ENCODE results near the gene DDAH2. TPM values are rescaled to one million over a fixed set of nuclear protein-coding genes. Genes with fewer than 3 reads are reported as not detected.

DDAH2 gene
- 10 to 100 TPM; 16.3 to 27.5 (median 19.1) TPM for total RNA-seq
- long read RNA-seq, transcript DDAH2-213 (7 exons, 1,688 nt) = major isoform, 5 of 7 reads
- long read RNA-seq, partial matches to known transcripts = 0 of 7 reads
- long read RNA-seq, other reads (novel, unspliced or antisense) = 2 of 7 reads

- Histone ChIP-seq H3K4me3 (peak within 1 kb of the TSS; percentile 53 to 81 (median 68)), H3K4me1 (peaks cover 0 to 9% (median 2%) of the 10 kb centered on the region in 4 donors), H3K27ac (peak within 1 kb of the TSS; percentile 81 to 85 (median 83)), H3K27me3 (no peaks in the 10 kb centered on the region), H3K36me3 (peaks cover 8 to 38% (median 15%) of the 10 kb centered on the region in 4 donors), H3K9me3 (no peaks in the 10 kb centered on the region)
- TF ChIP-seq, protein P1, sequence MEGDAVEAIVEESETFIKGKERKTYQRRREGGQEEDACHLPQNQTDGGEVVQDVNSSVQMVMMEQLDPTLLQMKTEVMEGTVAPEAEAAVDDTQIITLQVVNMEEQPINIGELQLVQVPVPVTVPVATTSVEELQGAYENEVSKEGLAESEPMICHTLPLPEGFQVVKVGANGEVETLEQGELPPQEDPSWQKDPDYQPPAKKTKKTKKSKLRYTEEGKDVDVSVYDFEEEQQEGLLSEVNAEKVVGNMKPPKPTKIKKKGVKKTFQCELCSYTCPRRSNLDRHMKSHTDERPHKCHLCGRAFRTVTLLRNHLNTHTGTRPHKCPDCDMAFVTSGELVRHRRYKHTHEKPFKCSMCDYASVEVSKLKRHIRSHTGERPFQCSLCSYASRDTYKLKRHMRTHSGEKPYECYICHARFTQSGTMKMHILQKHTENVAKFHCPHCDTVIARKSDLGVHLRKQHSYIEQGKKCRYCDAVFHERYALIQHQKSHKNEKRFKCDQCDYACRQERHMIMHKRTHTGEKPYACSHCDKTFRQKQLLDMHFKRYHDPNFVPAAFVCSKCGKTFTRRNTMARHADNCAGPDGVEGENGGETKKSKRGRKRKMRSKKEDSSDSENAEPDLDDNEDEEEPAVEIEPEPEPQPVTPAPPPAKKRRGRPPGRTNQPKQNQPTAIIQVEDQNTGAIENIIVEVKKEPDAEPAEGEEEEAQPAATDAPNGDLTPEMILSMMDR (IDR thresholded peaks at IDR 0.05) = no peak
- TF ChIP-seq POLR2A (IDR thresholded peaks at IDR 0.05) = no peak
- ATAC-seq (peak; percentile 12 to 30 (median 22)), DNase-seq (peak in 2 of 3 donors; percentile 46 to 58)
- intact Hi-C loops (cut with DNase I) = no loop called here
- 20% methylated on average over 29 of the region's 36 CpGs for WGBS (ENCODE audit: insufficient coverage, low coverage, low lambda C conversion rate, missing lambda C conversion rate)
These were observed at the start of gene DDAH2 for GRCh38 chr6:31728767-31729514. DDAH2 (minus strand) TSS chr6:31729299; CDS start chr6:31729161, 138 bp downstream.

DNA sequence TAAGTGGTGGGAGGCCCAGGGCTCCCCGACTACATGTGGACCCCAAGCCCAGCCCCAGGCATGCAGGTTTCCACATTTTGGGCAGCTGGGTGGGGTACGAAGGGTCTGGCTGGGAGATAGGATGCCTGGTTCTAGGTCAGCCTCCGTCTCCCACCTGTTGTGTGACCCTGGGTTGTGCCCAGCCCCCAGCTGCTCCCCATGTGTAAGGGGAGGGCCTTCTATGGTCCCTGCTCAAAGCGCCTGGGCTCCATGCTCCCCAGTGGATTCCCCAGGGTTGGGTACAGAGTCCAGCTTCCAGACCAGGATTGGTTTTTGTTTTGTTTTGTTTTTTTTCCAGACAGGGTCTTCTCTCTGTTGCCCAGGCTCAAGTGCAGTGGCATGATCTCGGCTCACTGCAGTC is 49.1 kb upstream of the DDAH2 start:
- no peak overlapping the region for H3K4me3 ChIP-seq
- ATAC-seq (no peak), DNase-seq (no peak)
- intact Hi-C loops (cut with DNase I) = loop anchor here (10.0 kb wide), 1 partner anchor 57 kb away; no protein-coding TSS in a partner anchor
- H3K27me3 ChIP-seq = no peaks in the 10 kb centered on the region
- 80% methylated on average over 2 of the region's 5 CpGs for WGBS (ENCODE audit: insufficient coverage, low coverage, low lambda C conversion rate, missing lambda C conversion rate)
- TF ChIP-seq, protein P1 (IDR thresholded peaks at IDR 0.05) = no peak
- no peak for TF ChIP-seq POLR2A (IDR thresholded peaks at IDR 0.05)
- peaks cover 0 to 27% (median 6%) of the 10 kb centered on the region in 4 donors for H3K4me1 ChIP-seq
- peaks cover 0 to 24% (median 11%) of the 10 kb centered on the region in 4 donors for H3K36me3 ChIP-seq
- H3K27ac ChIP-seq = peak overlapping the region in 1 of 3 donors; percentile 58
- no peaks in the 10 kb centered on the region for H3K9me3 ChIP-seq

- H3K4me3 ChIP-seq = no peak overlapping the region
- intact Hi-C loops (cut with DNase I) = loop anchor here (10.0 kb wide), 1 partner anchor 57 kb away; no protein-coding TSS in a partner anchor
- H3K27ac ChIP-seq = peak overlapping the region; percentile 52 to 61 (median 58)
- no peaks in the 10 kb centered on the region for H3K9me3 ChIP-seq
- peaks cover 0 to 30% (median 6%) of the 10 kb centered on the region in 4 donors for H3K4me1 ChIP-seq
- H3K36me3 ChIP-seq = peaks cover 0 to 24% (median 9%) of the 10 kb centered on the region in 4 donors
- DNase-seq (no peak), ATAC-seq (no peak)
- 93% methylated on average over 3 of the region's 5 CpGs for WGBS (ENCODE audit: insufficient coverage, low coverage, low lambda C conversion rate, missing lambda C conversion rate)
- H3K27me3 ChIP-seq = no peaks in the 10 kb centered on the region
- no peak for TF ChIP-seq POLR2A (IDR thresholded peaks at IDR 0.05)
- TF ChIP-seq, protein P1 (IDR thresholded peaks at IDR 0.05) = no peak
These were observed 48.6 kb upstream of the DDAH2 start for GRCh38 chr6:31777667-31778050.

- intact Hi-C loops (cut with DNase I) = loop anchor here (10.0 kb wide), 1 partner anchor 58 kb away; no protein-coding TSS in a partner anchor
- peak within 1 kb of the TSS; percentile 1 to 23 (median 18) for H3K4me3 ChIP-seq
- ATAC-seq = peak; percentile 69 to 85 (median 79)
- TF ChIP-seq POLR2A (IDR thresholded peaks at IDR 0.05) = peak; percentile 29
- TF ChIP-seq, protein P1 (IDR thresholded peaks at IDR 0.05) = no peak
- peaks cover 0 to 23% (median 8%) of the 10 kb centered on the region in 4 donors for H3K36me3 ChIP-seq
- DNase-seq = peak; percentile 90 to 95 (median 93)
- H3K4me1 ChIP-seq = peaks cover 0 to 30% (median 6%) of the 10 kb centered on the region in 4 donors
- WGBS (ENCODE audit: insufficient coverage, low coverage, low lambda C conversion rate, missing lambda C conversion rate) = 17% methylated on average over 7 of the region's 15 CpGs
- peak within 1 kb of the TSS; percentile 52 to 61 (median 58) for H3K27ac ChIP-seq
- no peaks in the 10 kb centered on the region for H3K27me3 ChIP-seq
- no peaks in the 10 kb centered on the region for H3K9me3 ChIP-seq
These were observed 48.0 kb upstream of the DDAH2 start, which contains the start of gene VWA7 for GRCh38 chr6:31776989-31777666. VWA7 (minus strand) TSS chr6:31777328; CDS start chr6:31776779, 549 bp downstream.
